Prostate gland (tissue), 2 donors: ENCODE data around the gene FUCA2. TPM values are rescaled to one million over a fixed set of nuclear protein-coding genes. Genes with fewer than 3 reads are reported as not detected.
"Not testable (repeated sequence)": the region's sequence is repeated elsewhere in the genome, so short reads cannot be mapped to it uniquely, and the experiment has no call there.

ENCODE experiments used
- DNase-seq: peaks from one replicate; pipeline ENCODE4 v3.0.0-alpha.2; 2019; ENCODE audit warnings: low spot score
- H3K27ac ChIP-seq, 2 donors: fragments of 200-600 bp; sonication (generic); 2 replicates each; pipeline ENCODE4 v1.5.1; 2017 to 2019
- H3K27me3 ChIP-seq: fragments of 200-600 bp; sonication (generic); replicated peaks from 2 replicates; pipeline ENCODE4 v1.5.1; 2019; ENCODE audit not compliant: insufficient read depth
- H3K36me3 ChIP-seq, 2 donors: fragments of 200-600 bp; sonication (generic); 1 replicate in 1 of 2; 2 replicates in 1 of 2; pipeline versions ENCODE4 v1.5.1 to v1.8.1; 2017 to 2019
- H3K4me1 ChIP-seq: fragments of 200-600 bp; sonication (generic); replicated peaks from 2 replicates; pipeline ENCODE4 v1.5.1; 2019
- H3K4me3 ChIP-seq, 2 donors: fragments of 200-600 bp; sonication (generic); 2 replicates each; pipeline ENCODE4 v1.5.1; 2017 to 2019
- H3K9me3 ChIP-seq: fragments of 200-600 bp; sonication (generic); 2 replicates; pipeline ENCODE4 v1.5.1; 2017
- CTCF ChIP-seq, 4 experiments: fragments of 200-600 bp in 2 of 4; fragments of 450-650 bp in 2 of 4; sonication (generic) in 2 of 4; IDR thresholded peaks; 1 replicate in 3 of 4; 2 replicates in 1 of 4; pipeline ENCODE4 v1.5.1; 2016 to 2019; ENCODE audit warnings: antibody characterized with exemption in 4 of 4, mild to moderate bottlenecking in 2 of 4, moderate library complexity in 2 of 4
- POLR2A ChIP-seq: fragments of 450-650 bp; IDR thresholded peaks from one replicate; pipeline ENCODE4 v1.6.1; 2016; ENCODE audit warnings: antibody characterized with exemption, mild to moderate bottlenecking
- POLR2AphosphoS5 ChIP-seq: sonication (generic); formaldehyde crosslinking; IDR thresholded peaks from one replicate; pipeline ENCODE4 v1.6.1; 2017; ENCODE audit warnings: antibody characterized with exemption
- WGBS: methylation state at CpG from one replicate; pipeline ENCODE4 v1.1.5; 2018; 5-methylcytosine and 5-hydroxymethylcytosine counted together
- intact Hi-C: fragments of 100-400 bp; cut with DNase I; formaldehyde crosslinking; loops from one replicate; pipeline ENCODE4 v1.14.2; 2022
- total RNA-seq, 2 donors: library from RNA; depleted of rRNA; stranded (reverse); fragments of >200 nt; gene quantifications; one replicate each; pipeline ENCODE4 v1.1.0, GENCODE V29; 2016

Gene FUCA2
- total RNA-seq, 2 donors from 2014 or later: 32.5 to 32.7 TPM

GRCh38 chr6:143478479-143479062 lies 32.9 kb downstream of the FUCA2 start:
- no peak overlapping the region for H3K4me3 ChIP-seq
- H3K27me3 ChIP-seq: no peaks in the 10 kb centered on the region
- no peak for DNase-seq
- intact Hi-C loops: no loop called here
- H3K9me3 ChIP-seq: no peaks in the 10 kb centered on the region
- H3K27ac ChIP-seq: no peak overlapping the region
- no peaks in the 10 kb centered on the region for H3K4me1 ChIP-seq
- H3K36me3 ChIP-seq: no peaks in the 10 kb centered on the region
- no peak for TF ChIP-seq CTCF (IDR thresholded peaks at IDR 0.05)
- 94% methylated on average over 3 of the region's 3 CpGs for WGBS

GRCh38 chr6:143476545-143476944 lies 35.0 kb downstream of the FUCA2 start:
- 100% methylated on average over 1 of the region's 1 CpG for WGBS
- Histone ChIP-seq H3K9me3 (no peaks in the 10 kb centered on the region), H3K36me3 (no peaks in the 10 kb centered on the region), H3K4me3 (no peak overlapping the region), H3K27me3 (no peaks in the 10 kb centered on the region), H3K27ac (no peak overlapping the region), H3K4me1 (no peaks in the 10 kb centered on the region)
- DNase-seq: no peak
- no peak for TF ChIP-seq CTCF (IDR thresholded peaks at IDR 0.05)
- TF ChIP-seq POLR2A: no peak
- TF ChIP-seq POLR2AphosphoS5: no peak
- intact Hi-C loops: no loop called here

GRCh38 chr6:143471822-143472221 lies 39.7 kb downstream of the FUCA2 start:
- H3K9me3 ChIP-seq: no peaks in the 10 kb centered on the region
- no peak overlapping the region for H3K27ac ChIP-seq
- no peaks in the 10 kb centered on the region for H3K36me3 ChIP-seq
- no peaks in the 10 kb centered on the region for H3K4me1 ChIP-seq
- no peak overlapping the region for H3K4me3 ChIP-seq
- DNase-seq: no peak
- no peak for TF ChIP-seq CTCF (IDR thresholded peaks at IDR 0.05)
- no peak for TF ChIP-seq POLR2A
- no peak for TF ChIP-seq POLR2AphosphoS5
- intact Hi-C loops: no loop called here
- no peaks in the 10 kb centered on the region for H3K27me3 ChIP-seq
- 97% methylated on average over 1 of the region's 1 CpG for WGBS

- intact Hi-C loops, H3K27ac ChIP-seq, H3K36me3 ChIP-seq, H3K4me1 ChIP-seq, DNase-seq, H3K4me3 ChIP-seq, H3K9me3 ChIP-seq, H3K27me3 ChIP-seq: not testable (repeated sequence)
- 91% methylated on average over 2 of the region's 2 CpGs for WGBS
Observed at GRCh38 chr6:143468823-143469222, 42.7 kb downstream of the FUCA2 start.

- Histone ChIP-seq H3K4me3 (no peak overlapping the region), H3K36me3 (no peaks in the 10 kb centered on the region), H3K4me1 (no peaks in the 10 kb centered on the region), H3K27me3 (no peaks in the 10 kb centered on the region), H3K27ac (no peak overlapping the region), H3K9me3 (no peaks in the 10 kb centered on the region)
- DNase-seq: no peak
- TF ChIP-seq POLR2A: no peak
- no peak for TF ChIP-seq CTCF (IDR thresholded peaks at IDR 0.05)
- no peak for TF ChIP-seq POLR2AphosphoS5
- intact Hi-C loops: no loop called here
Observed at GRCh38 chr6:143468026-143468425, 43.5 kb downstream of the FUCA2 start.
